SU-DHL-6 (cell line): ENCODE results near the gene GLYR1.

Experiments used
- H2AFZ ChIP-seq: fragments of 200-600 bp; sonication (generic); 2 replicates; pipeline ENCODE4 v1.6.1; 2014; ENCODE audit warnings: low read depth, mild to moderate bottlenecking, moderate library complexity, mixed read lengths, antibody characterized with exemption, low read length; ENCODE audit not compliant: severe bottlenecking
- H3F3A ChIP-seq: fragments of 200-600 bp; shearing (Covaris generic); 2 replicates; pipeline ENCODE4 v1.6.0; 2016; ENCODE audit warnings: antibody characterized with exemption, mild to moderate bottlenecking; ENCODE audit not compliant: insufficient read depth
- H3K27ac ChIP-seq: fragments of 200-600 bp; sonication (generic); 2 replicates; pipeline ENCODE4 v1.5.1; 2016; ENCODE audit warnings: low read depth, mild to moderate bottlenecking, low read length, moderate library complexity, mixed read lengths
- H3K27me3 ChIP-seq: fragments of 200-600 bp; sonication (generic), shearing (Covaris generic); 2 replicates; pipeline ENCODE4 v1.6.0; 2014; ENCODE audit warnings: mild to moderate bottlenecking, low read length
- H3K36me3 ChIP-seq: fragments of 200-600 bp; sonication (generic); 2 replicates; pipeline ENCODE4 v1.6.1; 2014; ENCODE audit warnings: mild to moderate bottlenecking, low read length, mixed read lengths
- H3K4me2 ChIP-seq: fragments of 300-600, 200-600 bp; shearing (Covaris generic), sonication (generic); 2 replicates; pipeline ENCODE4 v1.6.0; 2014; ENCODE audit warnings: low read length, low read depth, mild to moderate bottlenecking; ENCODE audit not compliant: poor library complexity, severe bottlenecking
- H3K4me3 ChIP-seq: fragments of 200-600 bp; sonication (generic); 2 replicates; pipeline ENCODE4 v1.5.1; 2014; ENCODE audit warnings: antibody characterized with exemption, low read length, mild to moderate bottlenecking, mixed read lengths; ENCODE audit not compliant: insufficient read depth, poor library complexity, severe bottlenecking
- H3K79me2 ChIP-seq: fragments of 200-600 bp; sonication (generic); 2 replicates; pipeline ENCODE4 v1.6.1; 2014; ENCODE audit warnings: mild to moderate bottlenecking, low read length, moderate library complexity; ENCODE audit not compliant: insufficient read depth
- H3K9ac ChIP-seq: fragments of 200-600 bp; sonication (generic); 2 replicates; pipeline ENCODE4 v1.7.0; 2014; ENCODE audit warnings: mild to moderate bottlenecking, low read length
- H3K9me2 ChIP-seq: fragments of 200-600 bp; sonication (generic); replicated peaks from 2 replicates; pipeline ENCODE4 v1.6.1; 2014; ENCODE audit warnings: low read length; ENCODE audit not compliant: insufficient read depth
- H3K9me3 ChIP-seq: fragments of 200-600 bp; sonication (generic); 2 replicates; pipeline ENCODE4 v1.6.1; 2014; ENCODE audit warnings: low read length, mixed read lengths; ENCODE audit not compliant: insufficient read depth
- H4K20me1 ChIP-seq: fragments of 200-600 bp; sonication (generic); 2 replicates; pipeline ENCODE4 v1.6.1; 2014; ENCODE audit warnings: low read depth, mild to moderate bottlenecking, antibody characterized with exemption, low read length, moderate library complexity, mixed read lengths
- EZH2phosphoT487 ChIP-seq: fragments of 200-600 bp; sonication (generic), shearing (Covaris generic); conservative IDR thresholded peaks from 2 replicates; pipeline ENCODE4 v1.6.1; 2018; ENCODE audit warnings: mild to moderate bottlenecking, antibody characterized with exemption, low read length, moderate library complexity, mixed read lengths
- TF ChIP-seq, protein P1 (sequence below): fragments of 200-600 bp; sonication (generic); IDR thresholded peaks from one replicate; pipeline ENCODE4 v1.5.1; 2017; ENCODE audit warnings: antibody characterized with exemption, mild to moderate bottlenecking, low read length, moderate library complexity; ENCODE audit not compliant: insufficient read depth, poor library complexity, severe bottlenecking

The GLYR1 gene

DNA sequence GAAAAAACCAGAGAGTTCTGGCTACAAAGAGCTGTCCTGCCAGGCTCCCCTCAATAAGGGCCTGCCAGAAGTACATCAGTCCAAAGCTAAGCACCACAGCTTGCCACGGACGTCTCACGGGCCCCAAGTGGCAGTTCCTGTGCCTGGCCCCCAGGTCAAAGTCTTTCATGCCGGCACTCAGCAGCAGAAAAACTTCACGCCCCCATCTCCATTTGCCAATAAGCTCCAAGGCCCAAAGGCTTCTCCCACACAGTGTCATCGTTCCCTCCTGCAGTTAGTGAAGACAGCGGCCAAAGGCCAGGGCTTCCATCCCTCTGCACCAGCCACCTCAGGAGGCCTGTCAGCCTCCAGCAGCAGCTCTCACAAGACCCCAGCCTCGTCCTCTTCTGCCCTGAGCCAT lies 27.6 kb upstream of the GLYR1 start:
- Histone ChIP-seq H3F3A (no peaks in the 10 kb centered on the region), H3K36me3 (peaks cover 4% of the 10 kb centered on the region; the same call in 1 of the 2 replicates), H3K27ac (no peak overlapping the region), H3K9me2 (no peaks in the 10 kb centered on the region), H3K9ac (no peak overlapping the region), H3K27me3 (no peaks in the 10 kb centered on the region), H3K4me3 (no peak overlapping the region), H2AFZ (no peak overlapping the region), H3K4me2 (no peak overlapping the region), H3K79me2 (no peaks in the 10 kb centered on the region; the same call in 1 of the 2 replicates), H4K20me1 (no peaks in the 10 kb centered on the region), H3K9me3 (no peaks in the 10 kb centered on the region)
- TF ChIP-seq, protein P1, sequence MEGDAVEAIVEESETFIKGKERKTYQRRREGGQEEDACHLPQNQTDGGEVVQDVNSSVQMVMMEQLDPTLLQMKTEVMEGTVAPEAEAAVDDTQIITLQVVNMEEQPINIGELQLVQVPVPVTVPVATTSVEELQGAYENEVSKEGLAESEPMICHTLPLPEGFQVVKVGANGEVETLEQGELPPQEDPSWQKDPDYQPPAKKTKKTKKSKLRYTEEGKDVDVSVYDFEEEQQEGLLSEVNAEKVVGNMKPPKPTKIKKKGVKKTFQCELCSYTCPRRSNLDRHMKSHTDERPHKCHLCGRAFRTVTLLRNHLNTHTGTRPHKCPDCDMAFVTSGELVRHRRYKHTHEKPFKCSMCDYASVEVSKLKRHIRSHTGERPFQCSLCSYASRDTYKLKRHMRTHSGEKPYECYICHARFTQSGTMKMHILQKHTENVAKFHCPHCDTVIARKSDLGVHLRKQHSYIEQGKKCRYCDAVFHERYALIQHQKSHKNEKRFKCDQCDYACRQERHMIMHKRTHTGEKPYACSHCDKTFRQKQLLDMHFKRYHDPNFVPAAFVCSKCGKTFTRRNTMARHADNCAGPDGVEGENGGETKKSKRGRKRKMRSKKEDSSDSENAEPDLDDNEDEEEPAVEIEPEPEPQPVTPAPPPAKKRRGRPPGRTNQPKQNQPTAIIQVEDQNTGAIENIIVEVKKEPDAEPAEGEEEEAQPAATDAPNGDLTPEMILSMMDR: no peak
- no peak for TF ChIP-seq EZH2phosphoT487

DNA sequence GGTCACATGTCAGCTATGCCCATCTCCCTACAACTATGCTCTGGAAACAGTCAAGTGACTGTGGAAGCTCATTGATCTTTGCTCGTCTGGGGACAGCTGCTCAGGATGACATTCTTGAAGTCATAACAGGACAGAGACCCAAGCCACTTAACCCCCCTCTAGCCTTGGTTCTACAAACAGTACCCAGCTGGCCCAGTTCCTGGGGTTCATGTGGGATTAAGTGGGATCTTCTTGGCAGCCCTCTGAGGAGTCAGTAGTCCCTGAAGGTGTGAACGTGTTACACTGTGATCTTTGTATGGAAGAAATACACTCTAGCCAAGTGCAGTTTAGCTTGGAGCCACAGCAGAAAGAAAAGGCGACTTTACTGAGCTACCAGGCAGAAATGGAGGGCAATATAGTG lies 26.0 kb upstream of the GLYR1 start:
- TF ChIP-seq, protein P1: no peak
- no peak for TF ChIP-seq EZH2phosphoT487
- Histone ChIP-seq H3K9me2 (no peaks in the 10 kb centered on the region), H3K36me3 (peaks cover 3% of the 10 kb centered on the region; the same call in 1 of the 2 replicates)

DNA sequence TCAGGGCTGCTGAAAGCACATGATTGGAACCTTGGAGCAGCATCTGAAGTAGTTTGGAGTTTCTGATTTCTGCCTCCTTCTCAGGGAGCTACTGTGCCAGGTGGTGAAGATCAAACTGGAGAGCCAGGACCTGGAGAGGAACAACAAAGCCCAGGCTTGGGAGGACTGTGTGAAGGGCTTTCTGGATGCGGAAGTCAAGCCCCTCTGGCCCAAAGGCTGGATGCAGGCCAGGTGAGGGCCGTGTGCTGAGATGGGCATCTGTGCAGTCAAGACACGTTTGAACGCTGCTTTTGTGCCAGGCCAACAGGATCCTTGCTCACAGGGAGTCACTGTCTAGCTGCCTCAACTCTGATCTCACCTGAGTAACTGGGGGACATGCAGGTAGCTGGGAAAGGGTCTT lies 24.0 kb upstream of the GLYR1 start:
- H3K27me3 ChIP-seq: no peaks in the 10 kb centered on the region
- H4K20me1 ChIP-seq: no peaks in the 10 kb centered on the region
- TF ChIP-seq, protein P1: no peak
- no peak for TF ChIP-seq EZH2phosphoT487
- H2AFZ ChIP-seq: no peak overlapping the region
- no peaks in the 10 kb centered on the region for H3K9me2 ChIP-seq
- H3K9me3 ChIP-seq: no peaks in the 10 kb centered on the region
- no peaks in the 10 kb centered on the region for H3F3A ChIP-seq
- H3K36me3 ChIP-seq: no peaks in the 10 kb centered on the region; the same call in 1 of the 2 replicates
- H3K79me2 ChIP-seq: peaks cover 28% of the 10 kb centered on the region
- H3K27ac ChIP-seq: no peak overlapping the region
- no peak overlapping the region for H3K4me3 ChIP-seq
- H3K4me2 ChIP-seq: no peak overlapping the region
- no peak overlapping the region for H3K9ac ChIP-seq

More for the DNA sequence above, 26.0 kb upstream of the GLYR1 start:
- Histone ChIP-seq H3K9me3 (no peaks in the 10 kb centered on the region), H3K27ac (no peak overlapping the region), H3K79me2 (peaks cover 8% of the 10 kb centered on the region; the same call in 1 of the 2 replicates), H3K9ac (no peak overlapping the region), H3K27me3 (no peaks in the 10 kb centered on the region), H4K20me1 (no peaks in the 10 kb centered on the region), H3K4me3 (no peak overlapping the region), H2AFZ (no peak overlapping the region), H3K4me2 (no peak overlapping the region), H3F3A (no peaks in the 10 kb centered on the region)
